ENCODE results near the gene NSD2.

DNA sequence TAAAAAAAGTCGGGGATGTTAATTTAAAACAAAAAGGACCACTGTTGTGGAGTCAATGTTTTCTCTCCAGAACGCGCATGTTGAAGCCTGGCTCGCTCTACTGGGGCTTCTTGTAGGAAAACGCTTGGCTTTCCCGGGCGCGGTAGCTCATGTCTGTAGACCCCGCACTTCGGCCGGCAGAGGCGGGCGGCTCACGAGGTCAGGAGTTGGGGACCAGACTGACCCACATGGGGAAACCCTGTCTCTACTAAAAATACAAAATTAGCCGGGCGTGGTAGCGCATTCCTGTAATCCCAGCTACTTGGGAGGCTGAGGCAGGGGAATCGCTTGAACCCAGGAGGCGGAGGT is 122.0 kb downstream of the NSD2 start:
- no peak for TF ChIP-seq POLR2A (IDR thresholded peaks at IDR 0.05)
- TF ChIP-seq, protein P1, sequence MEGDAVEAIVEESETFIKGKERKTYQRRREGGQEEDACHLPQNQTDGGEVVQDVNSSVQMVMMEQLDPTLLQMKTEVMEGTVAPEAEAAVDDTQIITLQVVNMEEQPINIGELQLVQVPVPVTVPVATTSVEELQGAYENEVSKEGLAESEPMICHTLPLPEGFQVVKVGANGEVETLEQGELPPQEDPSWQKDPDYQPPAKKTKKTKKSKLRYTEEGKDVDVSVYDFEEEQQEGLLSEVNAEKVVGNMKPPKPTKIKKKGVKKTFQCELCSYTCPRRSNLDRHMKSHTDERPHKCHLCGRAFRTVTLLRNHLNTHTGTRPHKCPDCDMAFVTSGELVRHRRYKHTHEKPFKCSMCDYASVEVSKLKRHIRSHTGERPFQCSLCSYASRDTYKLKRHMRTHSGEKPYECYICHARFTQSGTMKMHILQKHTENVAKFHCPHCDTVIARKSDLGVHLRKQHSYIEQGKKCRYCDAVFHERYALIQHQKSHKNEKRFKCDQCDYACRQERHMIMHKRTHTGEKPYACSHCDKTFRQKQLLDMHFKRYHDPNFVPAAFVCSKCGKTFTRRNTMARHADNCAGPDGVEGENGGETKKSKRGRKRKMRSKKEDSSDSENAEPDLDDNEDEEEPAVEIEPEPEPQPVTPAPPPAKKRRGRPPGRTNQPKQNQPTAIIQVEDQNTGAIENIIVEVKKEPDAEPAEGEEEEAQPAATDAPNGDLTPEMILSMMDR (IDR thresholded peaks at IDR 0.05), result no peak
- no peak for TF ChIP-seq EP300 (IDR thresholded peaks at IDR 0.05)
- TF ChIP-seq POLR2AphosphoS5 (IDR thresholded peaks at IDR 0.05), result no peak

Data from sigmoid colon (tissue), 4 donors.